ENCODE results near the gene KLHDC3. TPM values are rescaled to one million over a fixed set of nuclear protein-coding genes. Genes with fewer than 3 reads are reported as not detected.

Gene KLHDC3
- total RNA-seq, 1 experiment from 2014 or later = 35.6 TPM

DNA sequence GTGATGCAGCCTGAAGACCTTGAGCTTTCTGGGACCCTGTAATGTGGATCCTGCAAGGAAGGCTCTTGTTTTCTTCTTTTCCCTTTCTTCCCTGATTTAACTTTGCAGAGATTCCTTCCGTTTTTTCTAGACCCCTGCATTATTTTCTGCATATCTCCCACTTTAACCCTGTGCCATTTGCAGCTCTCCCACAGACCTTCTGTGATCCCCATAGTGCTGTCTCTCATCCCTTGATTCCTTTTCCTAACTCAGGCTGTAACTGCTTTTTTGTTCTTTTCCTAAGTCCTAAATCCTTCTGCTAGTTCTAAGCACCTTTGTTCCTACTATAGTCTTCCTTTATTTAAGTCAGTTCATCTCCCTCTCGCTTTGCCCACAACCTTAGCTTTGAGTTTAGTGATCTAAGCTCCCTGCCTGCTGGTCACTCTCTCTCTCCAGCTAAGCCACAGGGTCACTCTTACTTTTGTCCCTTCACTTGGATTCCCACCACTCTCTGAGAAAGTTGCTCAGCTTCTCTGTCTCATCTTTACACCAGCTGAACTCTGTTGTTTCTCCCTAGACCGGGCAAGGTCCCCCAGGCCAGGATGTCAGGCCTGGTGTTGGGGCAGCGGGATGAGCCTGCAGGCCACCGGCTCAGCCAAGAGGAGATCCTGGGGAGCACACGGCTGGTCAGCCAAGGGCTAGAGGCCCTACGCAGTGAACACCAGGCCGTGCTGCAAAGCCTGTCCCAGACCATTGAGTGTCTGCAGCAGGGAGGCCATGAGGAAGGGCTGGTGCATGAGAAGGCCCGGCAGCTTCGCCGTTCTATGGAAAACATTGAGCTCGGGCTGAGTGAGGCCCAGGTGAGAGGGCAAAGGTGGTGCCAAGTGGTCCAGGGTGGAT is 46.9 kb downstream of the KLHDC3 start:
- Mint-ChIP-seq H3K27me3 (ENCODE audit: insufficient read depth, unreplicated experiment) (no peaks in the 10 kb centered on the region), H3K27ac (ENCODE audit: low read depth, unreplicated experiment) (peak overlapping the region; percentile 96), H3K4me3 (ENCODE audit: unreplicated experiment) (peak overlapping the region; percentile 94), H3K9me3 (ENCODE audit: unreplicated experiment) (no peaks in the 10 kb centered on the region), H3K4me1 (ENCODE audit: insufficient read depth, unreplicated experiment) (peaks cover 28% of the 10 kb centered on the region), H3K36me3 (ENCODE audit: insufficient read depth, unreplicated experiment) (peaks cover 42% of the 10 kb centered on the region)
- intact Hi-C loops (cut with micrococcal nuclease) = no loop called here
- ChIA-PET POLR2A (interaction anchor here (1.0 to 3.9 kb wide), 15 partner anchors 8 to 131 kb away, joined by 3 to 60 read pairs (median 17); partner anchors contain the start of genes CNPY3, KLHDC3, MEA1 and PPP2R5D), CTCF (interaction anchor here (0.5 to 2.6 kb wide), 5 partner anchors 69 to 458 kb away, joined by 3 to 12 read pairs (median 4); no protein-coding TSS in a partner anchor)
- TSS peak; percentile 61 for BruUV-seq (replicated peaks)
- DNase-seq (ENCODE audit: unreplicated experiment) = no peak
- TF ChIP-seq, protein P1, sequence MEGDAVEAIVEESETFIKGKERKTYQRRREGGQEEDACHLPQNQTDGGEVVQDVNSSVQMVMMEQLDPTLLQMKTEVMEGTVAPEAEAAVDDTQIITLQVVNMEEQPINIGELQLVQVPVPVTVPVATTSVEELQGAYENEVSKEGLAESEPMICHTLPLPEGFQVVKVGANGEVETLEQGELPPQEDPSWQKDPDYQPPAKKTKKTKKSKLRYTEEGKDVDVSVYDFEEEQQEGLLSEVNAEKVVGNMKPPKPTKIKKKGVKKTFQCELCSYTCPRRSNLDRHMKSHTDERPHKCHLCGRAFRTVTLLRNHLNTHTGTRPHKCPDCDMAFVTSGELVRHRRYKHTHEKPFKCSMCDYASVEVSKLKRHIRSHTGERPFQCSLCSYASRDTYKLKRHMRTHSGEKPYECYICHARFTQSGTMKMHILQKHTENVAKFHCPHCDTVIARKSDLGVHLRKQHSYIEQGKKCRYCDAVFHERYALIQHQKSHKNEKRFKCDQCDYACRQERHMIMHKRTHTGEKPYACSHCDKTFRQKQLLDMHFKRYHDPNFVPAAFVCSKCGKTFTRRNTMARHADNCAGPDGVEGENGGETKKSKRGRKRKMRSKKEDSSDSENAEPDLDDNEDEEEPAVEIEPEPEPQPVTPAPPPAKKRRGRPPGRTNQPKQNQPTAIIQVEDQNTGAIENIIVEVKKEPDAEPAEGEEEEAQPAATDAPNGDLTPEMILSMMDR (IDR thresholded peaks at IDR 0.05; ENCODE audit: unreplicated experiment) = no peak

DNA sequence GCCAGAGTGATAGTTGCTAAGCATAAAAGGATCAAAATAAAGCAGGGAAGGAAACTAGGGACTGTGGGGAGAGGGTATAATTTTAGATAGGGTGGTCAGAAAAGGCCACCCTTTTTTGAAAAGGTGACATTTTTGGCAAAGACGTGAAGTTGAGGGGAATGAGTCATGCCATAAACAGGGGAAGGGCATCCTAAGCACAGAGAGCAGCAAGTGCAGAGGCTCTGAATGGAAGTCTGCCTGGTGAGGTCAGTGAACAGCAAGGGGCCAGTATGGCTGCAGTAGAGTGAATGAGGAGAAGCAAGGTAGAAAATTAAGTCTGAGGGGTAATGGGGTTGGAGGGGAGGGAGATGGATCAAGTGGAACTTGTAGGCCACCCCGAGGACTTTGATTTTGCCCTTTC is 47.8 kb downstream of the KLHDC3 start:
- POLR2A ChIA-PET = interaction anchor here (3.7 to 3.9 kb wide), 2 partner anchors 16 to 111 kb away, joined by 44 to 60 read pairs; partner anchors contain the start of genes PTK7 and SRF
- H3K9me3 Mint-ChIP-seq (ENCODE audit: unreplicated experiment) = no peaks in the 10 kb centered on the region
- H3K27ac Mint-ChIP-seq (ENCODE audit: low read depth, unreplicated experiment) = no peak overlapping the region
- TF ChIP-seq, protein P1 (IDR thresholded peaks at IDR 0.05; ENCODE audit: unreplicated experiment) = no peak
- no peaks in the 10 kb centered on the region for H3K27me3 Mint-ChIP-seq (ENCODE audit: insufficient read depth, unreplicated experiment)
- DNase-seq (ENCODE audit: unreplicated experiment) = no peak
- H3K4me3 Mint-ChIP-seq (ENCODE audit: unreplicated experiment) = no peak overlapping the region
- intact Hi-C loops (cut with micrococcal nuclease) = no loop called here
- no TSS peak for BruUV-seq (replicated peaks)
- CTCF ChIA-PET = interaction anchor here (1.9 kb wide), 1 partner anchor 161 kb away, joined by 4 read pairs; no protein-coding TSS in a partner anchor
- peaks cover 34% of the 10 kb centered on the region for H3K36me3 Mint-ChIP-seq (ENCODE audit: insufficient read depth, unreplicated experiment)
- peaks cover 28% of the 10 kb centered on the region for H3K4me1 Mint-ChIP-seq (ENCODE audit: insufficient read depth, unreplicated experiment)

DNA sequence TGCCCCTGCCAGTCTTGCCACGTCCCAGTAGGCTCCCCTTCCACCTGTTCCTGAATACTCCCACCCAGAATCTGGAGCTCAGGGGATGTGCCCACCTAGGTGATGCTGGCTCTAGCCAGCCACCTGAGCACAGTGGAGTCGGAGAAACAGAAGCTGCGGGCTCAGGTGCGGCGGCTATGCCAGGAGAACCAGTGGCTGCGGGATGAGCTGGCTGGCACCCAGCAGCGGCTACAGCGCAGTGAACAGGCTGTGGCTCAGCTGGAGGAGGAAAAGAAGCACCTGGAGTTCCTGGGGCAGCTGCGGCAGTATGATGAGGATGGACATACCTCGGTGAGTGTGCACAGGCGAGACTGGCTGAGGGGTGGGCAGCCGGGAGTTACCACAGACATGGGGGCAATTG is 48.8 kb downstream of the KLHDC3 start:
- CTCF ChIA-PET = interaction anchor here (1.7 kb wide), 1 partner anchor 26 kb away, joined by 3 read pairs; no protein-coding TSS in a partner anchor
- Mint-ChIP-seq H3K9me3 (ENCODE audit: unreplicated experiment) (no peaks in the 10 kb centered on the region), H3K4me3 (ENCODE audit: unreplicated experiment) (no peak overlapping the region), H3K36me3 (ENCODE audit: insufficient read depth, unreplicated experiment) (peaks cover 26% of the 10 kb centered on the region), H3K27ac (ENCODE audit: low read depth, unreplicated experiment) (no peak overlapping the region), H3K27me3 (ENCODE audit: insufficient read depth, unreplicated experiment) (no peaks in the 10 kb centered on the region), H3K4me1 (ENCODE audit: insufficient read depth, unreplicated experiment) (peaks cover 27% of the 10 kb centered on the region)
- POLR2A ChIA-PET = interaction anchor here (0.6 to 1.2 kb wide), 3 partner anchors 45 to 125 kb away, joined by 4 to 5 read pairs (median 5); no protein-coding TSS in a partner anchor
- DNase-seq (ENCODE audit: unreplicated experiment) = no peak
- no TSS peak for BruUV-seq (replicated peaks)
- TF ChIP-seq, protein P1 (IDR thresholded peaks at IDR 0.05; ENCODE audit: unreplicated experiment) = no peak
- intact Hi-C loops (cut with micrococcal nuclease) = no loop called here

GRCh38 chr6:43070028-43070632 is 56.1 kb downstream of the KLHDC3 start:
- CTCF ChIA-PET = interaction anchor here (0.6 to 2.2 kb wide), 13 partner anchors 9 to 352 kb away, joined by 3 to 18 read pairs (median 4); partner anchors contain the start of genes KLC4, MRPL2 and RRP36
- Mint-ChIP-seq H3K9me3 (ENCODE audit: unreplicated experiment) (no peaks in the 10 kb centered on the region), H3K27ac (ENCODE audit: low read depth, unreplicated experiment) (peak overlapping the region; percentile 75), H3K27me3 (ENCODE audit: insufficient read depth, unreplicated experiment) (no peaks in the 10 kb centered on the region), H3K4me3 (ENCODE audit: unreplicated experiment) (no peak overlapping the region), H3K36me3 (ENCODE audit: insufficient read depth, unreplicated experiment) (peaks cover 35% of the 10 kb centered on the region), H3K4me1 (ENCODE audit: insufficient read depth, unreplicated experiment) (no peaks in the 10 kb centered on the region)
- TF ChIP-seq, protein P1 (IDR thresholded peaks at IDR 0.05; ENCODE audit: unreplicated experiment) = peak; percentile 62
- POLR2A ChIA-PET = interaction anchor here (0.7 to 1.5 kb wide), 2 partner anchors 11 to 15 kb away, joined by 3 read pairs; partner anchors contain the start of genes KLC4 and MRPL2
- no TSS peak for BruUV-seq (replicated peaks)
- DNase-seq (ENCODE audit: unreplicated experiment) = peak; percentile 65
- intact Hi-C loops (cut with micrococcal nuclease) = loop anchor here (1.0 kb wide), 3 partner anchors 60 to 169 kb away; no protein-coding TSS in a partner anchor

Data from MCF 10A (cell line).